ENCODE data around the gene NDUFV1.
"Not testable (repeated sequence)": the region's sequence is repeated elsewhere in the genome, so short reads cannot be mapped to it uniquely, and the experiment has no call there.

Gene NDUFV1

GRCh38 chr11:67606492-67607295 lies at the start of gene NDUFV1:
Gene NDUFV1, plus strand, starts transcription at chr11:67606936. Its CDS starts 69 bp downstream, at chr11:67607005.
- Mint-ChIP-seq H3K27me3 (ENCODE audit: low read depth) (peaks cover 4% of the 10 kb centered on the region), H3K9me3 (no peaks in the 10 kb centered on the region), H3K4me1 (ENCODE audit: low read depth) (peaks cover 11% of the 10 kb centered on the region), H3K4me3 (peak within 1 kb of the TSS; percentile 90), H3K36me3 (ENCODE audit: low read depth) (peaks cover 22% of the 10 kb centered on the region), H3K27ac (peak within 1 kb of the TSS; percentile 96)
- DNase-seq (ENCODE audit: low spot score): peak; percentile 96

- H3K27ac Mint-ChIP-seq: no peak overlapping the region
- no peak overlapping the region for H3K4me3 Mint-ChIP-seq
- peaks cover 10% of the 10 kb centered on the region for H3K4me1 Mint-ChIP-seq (ENCODE audit: low read depth)
- H3K27me3 Mint-ChIP-seq (ENCODE audit: low read depth): peaks cover 9% of the 10 kb centered on the region
- no peaks in the 10 kb centered on the region for H3K9me3 Mint-ChIP-seq
- H3K36me3 Mint-ChIP-seq (ENCODE audit: low read depth): no peaks in the 10 kb centered on the region
- DNase-seq (ENCODE audit: low spot score): no peak
Measured at GRCh38 chr11:67558084-67558772, 48.5 kb upstream of the NDUFV1 start.

GRCh38 chr11:67561971-67562619 lies 44.6 kb upstream of the NDUFV1 start:
- Mint-ChIP-seq H3K27ac (no peak overlapping the region), H3K36me3 (ENCODE audit: low read depth) (no peaks in the 10 kb centered on the region), H3K4me3 (peak overlapping the region; percentile 40), H3K27me3 (ENCODE audit: low read depth) (peaks cover 9% of the 10 kb centered on the region), H3K4me1 (ENCODE audit: low read depth) (peaks cover 11% of the 10 kb centered on the region), H3K9me3 (no peaks in the 10 kb centered on the region)
- no peak for DNase-seq (ENCODE audit: low spot score)

- Mint-ChIP-seq H3K27ac (no peak overlapping the region), H3K4me3 (no peak overlapping the region), H3K4me1 (ENCODE audit: low read depth) (peaks cover 11% of the 10 kb centered on the region), H3K9me3 (no peaks in the 10 kb centered on the region), H3K36me3 (ENCODE audit: low read depth) (no peaks in the 10 kb centered on the region), H3K27me3 (ENCODE audit: low read depth) (peaks cover 9% of the 10 kb centered on the region)
- no peak for DNase-seq (ENCODE audit: low spot score)
Measured at GRCh38 chr11:67562963-67563704, 43.6 kb upstream of the NDUFV1 start.

- H3K4me3 Mint-ChIP-seq; H3K9me3 Mint-ChIP-seq; H3K27ac Mint-ChIP-seq; DNase-seq (ENCODE audit: low spot score); H3K27me3 Mint-ChIP-seq (ENCODE audit: low read depth); H3K36me3 Mint-ChIP-seq (ENCODE audit: low read depth): not testable (repeated sequence)
- H3K4me1 Mint-ChIP-seq (ENCODE audit: low read depth): peaks cover 11% of the 10 kb centered on the region
Measured at GRCh38 chr11:67563705-67564114, 43.0 kb upstream of the NDUFV1 start.

- no peak for DNase-seq (ENCODE audit: low spot score)
- no peak overlapping the region for H3K4me3 Mint-ChIP-seq
- peaks cover 9% of the 10 kb centered on the region for H3K27me3 Mint-ChIP-seq (ENCODE audit: low read depth)
- H3K4me1 Mint-ChIP-seq (ENCODE audit: low read depth): peaks cover 11% of the 10 kb centered on the region
- no peaks in the 10 kb centered on the region for H3K9me3 Mint-ChIP-seq
- H3K36me3 Mint-ChIP-seq (ENCODE audit: low read depth): no peaks in the 10 kb centered on the region
- no peak overlapping the region for H3K27ac Mint-ChIP-seq
Measured at GRCh38 chr11:67564230-67564629, 42.5 kb upstream of the NDUFV1 start.

- Mint-ChIP-seq H3K27me3 (ENCODE audit: low read depth) (peaks cover 11% of the 10 kb centered on the region), H3K36me3 (ENCODE audit: low read depth) (no peaks in the 10 kb centered on the region), H3K27ac (no peak overlapping the region), H3K4me3 (no peak overlapping the region), H3K4me1 (ENCODE audit: low read depth) (no peaks in the 10 kb centered on the region), H3K9me3 (no peaks in the 10 kb centered on the region)
- DNase-seq (ENCODE audit: low spot score): no peak
Measured at GRCh38 chr11:67571443-67571842, 35.3 kb upstream of the NDUFV1 start.

- Mint-ChIP-seq H3K4me3 (no peak overlapping the region), H3K27me3 (ENCODE audit: low read depth) (peaks cover 13% of the 10 kb centered on the region), H3K36me3 (ENCODE audit: low read depth) (no peaks in the 10 kb centered on the region), H3K9me3 (no peaks in the 10 kb centered on the region), H3K27ac (no peak overlapping the region), H3K4me1 (ENCODE audit: low read depth) (no peaks in the 10 kb centered on the region)
- no peak for DNase-seq (ENCODE audit: low spot score)
Measured at GRCh38 chr11:67572305-67572704, 34.4 kb upstream of the NDUFV1 start.

GRCh38 chr11:67572747-67573419 lies 33.9 kb upstream of the NDUFV1 start:
- no peak overlapping the region for H3K27ac Mint-ChIP-seq
- peak; percentile 26 for DNase-seq (ENCODE audit: low spot score)
- H3K4me1 Mint-ChIP-seq (ENCODE audit: low read depth): no peaks in the 10 kb centered on the region
- no peak overlapping the region for H3K4me3 Mint-ChIP-seq
- H3K27me3 Mint-ChIP-seq (ENCODE audit: low read depth): peaks cover 13% of the 10 kb centered on the region
- no peaks in the 10 kb centered on the region for H3K9me3 Mint-ChIP-seq
- no peaks in the 10 kb centered on the region for H3K36me3 Mint-ChIP-seq (ENCODE audit: low read depth)

- H3K4me3 Mint-ChIP-seq: no peak overlapping the region
- H3K27ac Mint-ChIP-seq: no peak overlapping the region
- H3K4me1 Mint-ChIP-seq (ENCODE audit: low read depth): peaks cover 9% of the 10 kb centered on the region
- H3K9me3 Mint-ChIP-seq: no peaks in the 10 kb centered on the region
- DNase-seq (ENCODE audit: low spot score): no peak
- H3K27me3 Mint-ChIP-seq (ENCODE audit: low read depth): peaks cover 20% of the 10 kb centered on the region
- H3K36me3 Mint-ChIP-seq (ENCODE audit: low read depth): no peaks in the 10 kb centered on the region
Measured at GRCh38 chr11:67574938-67575337, 31.8 kb upstream of the NDUFV1 start.

GRCh38 chr11:67576735-67577475 lies 29.8 kb upstream of the NDUFV1 start:
- Mint-ChIP-seq H3K9me3 (no peaks in the 10 kb centered on the region), H3K27me3 (ENCODE audit: low read depth) (peaks cover 33% of the 10 kb centered on the region), H3K4me1 (ENCODE audit: low read depth) (peaks cover 10% of the 10 kb centered on the region), H3K36me3 (ENCODE audit: low read depth) (no peaks in the 10 kb centered on the region), H3K4me3 (no peak overlapping the region), H3K27ac (no peak overlapping the region)
- no peak for DNase-seq (ENCODE audit: low spot score)

- Mint-ChIP-seq H3K36me3 (ENCODE audit: low read depth) (no peaks in the 10 kb centered on the region), H3K27me3 (ENCODE audit: low read depth) (peaks cover 33% of the 10 kb centered on the region)
Measured at GRCh38 chr11:67577951-67578350, 28.8 kb upstream of the NDUFV1 start.

GRCh38 chr11:67581469-67581868 lies 25.3 kb upstream of the NDUFV1 start:
- H3K9me3 Mint-ChIP-seq: no peaks in the 10 kb centered on the region
- H3K36me3 Mint-ChIP-seq (ENCODE audit: low read depth): peaks cover 14% of the 10 kb centered on the region
- no peak overlapping the region for H3K27ac Mint-ChIP-seq
- H3K4me1 Mint-ChIP-seq (ENCODE audit: low read depth): peaks cover 34% of the 10 kb centered on the region
- H3K4me3 Mint-ChIP-seq: no peak overlapping the region
- H3K27me3 Mint-ChIP-seq (ENCODE audit: low read depth): peaks cover 21% of the 10 kb centered on the region
- no peak for DNase-seq (ENCODE audit: low spot score)

More at GRCh38 chr11:67577951-67578350, 28.8 kb upstream of the NDUFV1 start:
- DNase-seq (ENCODE audit: low spot score): no peak
- H3K27ac Mint-ChIP-seq: no peak overlapping the region
- H3K9me3 Mint-ChIP-seq: no peaks in the 10 kb centered on the region
- H3K4me3 Mint-ChIP-seq: no peak overlapping the region
- H3K4me1 Mint-ChIP-seq (ENCODE audit: low read depth): peaks cover 17% of the 10 kb centered on the region
